Measurements from ENCODE around the gene CRACR2A.

DNA sequence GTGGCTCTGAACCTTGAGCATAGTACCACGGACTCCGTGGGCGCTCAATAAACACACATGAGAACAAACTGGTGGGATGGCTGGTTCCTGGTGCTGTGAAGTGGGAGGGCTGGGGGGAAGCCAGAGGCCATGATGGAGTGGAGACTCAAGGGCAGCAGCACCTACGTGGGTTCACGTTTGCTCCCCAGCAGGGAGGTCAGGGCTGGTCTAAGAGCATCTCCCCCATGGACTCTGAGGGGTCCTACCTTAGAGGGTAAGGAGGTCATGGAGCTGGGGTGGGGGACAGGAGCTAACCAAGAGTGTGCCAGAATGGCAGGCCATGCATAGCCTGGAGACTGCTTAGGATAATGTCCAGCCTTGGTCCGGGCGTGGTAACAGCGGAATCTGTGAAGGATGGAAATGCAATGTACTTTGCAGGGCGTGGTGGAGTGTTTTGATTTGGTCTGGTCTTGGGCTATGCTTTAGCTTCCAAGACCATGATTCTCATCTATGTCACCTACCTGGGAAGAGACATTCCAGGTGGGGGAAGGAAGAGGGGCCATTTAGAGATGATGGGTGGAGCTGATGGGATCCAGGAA lies 158.9 kb downstream of the CRACR2A start:
- TF ChIP-seq CTCF (IDR thresholded peaks at IDR 0.05; ENCODE audit: low read depth, low read length), result no peak
- no peak for TF ChIP-seq EZH2phosphoT487 (IDR thresholded peaks at IDR 0.05; ENCODE audit: low read depth)
